EH (cell line): Measurements from ENCODE around the gene FOXRED2.
"Not testable (repeated sequence)": the region's sequence is repeated elsewhere in the genome, so short reads cannot be mapped to it uniquely, and the experiment has no call there.

Experiments
- DNase-seq: peaks from one replicate; pipeline ENCODE4 v3.0.0-alpha.2; 2015; ENCODE audit warnings: low read depth

FOXRED2 gene

GRCh38 chr22:36506637-36507517 lies at the start of gene FOXRED2:
FOXRED2 (minus strand) TSS chr22:36507040; CDS start chr22:36506422, 618 bp downstream.
- peak; percentile 83 for DNase-seq

DNA sequence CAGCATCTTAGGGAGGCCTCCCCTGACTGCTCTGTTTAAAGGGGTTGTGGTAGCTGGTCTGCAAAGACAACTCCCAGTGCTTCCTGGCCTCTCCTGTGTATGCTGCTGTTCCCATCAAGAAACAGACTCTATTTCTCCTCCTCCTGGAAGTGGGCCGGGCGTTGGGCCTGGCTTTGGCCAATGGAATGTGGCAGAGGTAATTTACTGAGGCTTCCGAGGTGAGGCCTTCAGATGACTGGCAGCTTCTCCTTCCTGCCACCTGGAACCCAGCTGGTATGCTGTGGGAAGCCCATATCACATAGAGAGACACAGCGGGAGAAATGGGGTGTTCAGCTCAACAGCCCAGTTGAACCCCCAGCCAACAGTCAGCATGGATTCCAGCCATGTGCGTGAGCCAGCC lies 47.3 kb upstream of the FOXRED2 start:
- DNase-seq = no peak

DNA sequence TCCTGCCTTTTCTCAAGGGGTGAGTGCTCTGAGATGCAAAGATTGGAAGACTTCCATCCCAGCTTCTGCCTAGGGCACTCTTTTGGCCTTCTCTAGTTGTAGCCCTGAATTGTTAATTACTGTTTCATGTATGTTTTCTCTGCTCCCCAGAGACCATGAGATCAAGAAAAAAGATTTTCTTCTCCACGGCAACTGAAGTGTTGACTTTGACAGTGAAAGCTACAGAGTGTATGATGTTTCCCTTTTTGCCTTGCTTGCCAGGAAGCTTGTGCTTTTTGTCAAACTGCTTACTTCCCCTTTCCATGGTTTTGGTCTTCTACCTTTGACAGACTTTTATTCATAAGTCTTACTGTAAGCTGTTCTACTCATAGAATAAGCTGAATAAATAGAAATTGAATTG lies 45.4 kb upstream of the FOXRED2 start:
- DNase-seq = no peak

GRCh38 chr22:36550701-36551495 lies 44.1 kb upstream of the FOXRED2 start:
- no peak for DNase-seq

GRCh38 chr22:36549033-36549432 lies 42.2 kb upstream of the FOXRED2 start:
- no peak for DNase-seq

GRCh38 chr22:36548606-36549005 lies 41.8 kb upstream of the FOXRED2 start:
- DNase-seq = peak; percentile 6

GRCh38 chr22:36546932-36547331 lies 40.1 kb upstream of the FOXRED2 start:
- peak; percentile 85 for DNase-seq

DNA sequence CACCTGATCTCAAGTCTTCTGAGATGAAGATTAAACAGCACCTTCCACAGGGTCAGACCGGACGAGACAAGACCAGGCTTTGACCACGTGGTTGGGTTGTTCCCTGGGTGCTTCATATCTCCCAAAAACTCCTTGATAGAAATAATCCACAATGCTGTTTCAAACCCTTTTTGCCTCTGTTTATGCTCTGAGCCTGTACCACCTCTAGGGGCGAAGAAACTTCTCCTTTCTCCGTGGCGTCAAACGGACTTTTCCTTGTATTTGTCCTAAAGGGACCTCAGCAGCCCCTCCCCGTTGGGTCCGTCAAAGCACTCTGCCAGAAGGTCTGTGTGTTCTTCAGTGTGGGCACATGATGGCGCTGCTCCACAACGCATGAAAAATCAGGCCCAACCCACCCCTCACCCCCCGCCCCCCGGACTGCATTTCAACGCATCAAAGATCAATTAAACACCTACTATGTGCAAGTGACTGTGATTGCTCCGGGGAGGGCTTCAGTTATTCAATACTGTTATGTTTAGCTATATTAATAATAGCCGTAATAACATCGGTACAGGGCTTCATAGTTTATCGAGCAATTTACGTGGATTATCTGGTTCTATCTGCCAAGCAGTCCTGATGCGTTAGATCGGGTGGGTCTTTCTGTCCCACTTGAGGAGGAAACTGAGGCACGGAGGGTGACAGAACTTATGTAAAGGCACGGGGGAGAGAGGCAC lies 39.4 kb upstream of the FOXRED2 start:
- DNase-seq = peak; percentile 50

DNA sequence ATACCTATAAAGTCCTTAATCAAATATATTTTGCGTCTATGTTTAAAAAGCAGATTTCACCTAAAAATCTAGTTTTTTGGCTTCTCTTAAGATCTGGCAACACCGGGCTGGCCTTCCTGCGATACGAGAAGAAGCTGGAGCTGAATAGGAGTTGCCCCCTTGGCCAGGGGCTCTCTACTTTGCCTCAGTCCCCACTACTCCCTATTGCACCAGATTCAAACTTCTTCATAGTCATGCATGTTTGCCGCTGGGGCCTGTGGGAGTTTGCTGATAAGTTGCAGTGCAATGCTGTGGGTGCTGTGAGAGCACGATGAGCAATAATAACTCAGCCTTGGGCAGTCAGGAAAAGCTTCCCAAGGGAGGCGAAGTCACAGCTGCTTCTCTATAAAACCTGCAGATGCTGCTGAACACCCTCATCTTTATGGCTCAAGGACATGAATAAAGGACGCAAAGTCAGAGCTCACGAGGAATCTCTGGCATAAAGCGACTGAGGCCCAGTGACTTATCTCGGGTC lies 37.3 kb upstream of the FOXRED2 start:
- peak; percentile 66 for DNase-seq

- peak; percentile 90 for DNase-seq
Observed at GRCh38 chr22:36541831-36542411, 35.1 kb upstream of the FOXRED2 start.

GRCh38 chr22:36540867-36541642 lies 34.2 kb upstream of the FOXRED2 start:
- peak; percentile 43 for DNase-seq

DNA sequence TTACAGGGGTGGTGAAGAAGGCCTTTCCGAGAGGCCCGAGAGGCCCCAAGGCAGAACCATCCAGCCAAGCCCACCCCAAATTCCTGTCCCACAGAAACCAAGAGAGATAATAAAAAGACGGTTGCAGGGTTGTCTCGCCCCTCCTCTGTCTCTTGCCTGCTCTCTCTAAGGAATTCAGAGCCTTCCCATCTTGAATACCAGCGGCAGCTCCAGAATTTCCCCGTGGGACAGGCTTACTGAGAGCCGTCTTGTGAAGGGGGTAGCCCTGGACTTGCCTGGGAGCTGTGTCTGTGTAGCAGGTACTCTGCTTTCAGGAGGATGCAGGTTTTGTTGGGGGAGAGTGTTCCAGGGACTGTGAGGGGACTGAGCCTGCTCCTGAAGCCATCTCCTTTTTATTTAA lies 31.7 kb upstream of the FOXRED2 start:
- DNase-seq = no peak

DNA sequence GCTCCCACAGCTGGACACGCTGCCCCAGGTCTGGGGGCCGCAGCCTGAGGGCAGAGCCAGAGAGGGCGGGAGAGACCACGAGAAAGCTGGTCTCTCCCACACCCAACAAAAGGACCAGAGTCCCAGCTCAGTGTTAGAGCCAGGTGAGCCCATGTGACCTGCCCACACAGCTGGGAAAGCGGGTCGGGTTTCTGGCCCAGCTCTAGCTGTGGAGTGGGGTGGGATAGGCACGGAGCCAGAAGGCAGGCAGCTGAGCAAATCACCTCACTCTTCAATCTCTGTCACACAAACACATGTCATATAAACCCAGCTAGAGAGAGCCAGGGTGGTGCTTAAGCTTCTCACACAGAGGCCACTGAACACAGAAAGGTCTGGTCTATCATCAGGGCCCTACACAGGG lies 29.9 kb upstream of the FOXRED2 start:
- no peak for DNase-seq

DNA sequence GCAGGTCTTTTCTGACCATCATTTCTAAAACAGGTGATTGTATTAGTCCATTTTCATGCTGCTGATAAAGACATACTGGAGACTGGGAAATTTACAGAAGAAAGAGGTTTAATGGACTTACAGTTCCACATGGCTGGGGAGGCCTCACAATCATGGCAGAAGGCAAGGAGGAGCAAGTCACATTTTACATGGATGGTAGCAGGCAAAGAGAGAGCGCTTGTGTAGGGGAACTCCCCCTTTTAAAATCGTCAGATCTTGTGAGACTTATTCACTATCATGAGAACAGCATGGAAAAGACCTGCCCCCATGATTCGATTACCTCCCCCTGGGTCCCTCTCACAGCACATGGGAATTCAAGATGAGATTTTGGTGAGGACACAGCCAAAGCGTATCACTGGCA lies 26.5 kb upstream of the FOXRED2 start:
- not testable (repeated sequence) for DNase-seq

DNA sequence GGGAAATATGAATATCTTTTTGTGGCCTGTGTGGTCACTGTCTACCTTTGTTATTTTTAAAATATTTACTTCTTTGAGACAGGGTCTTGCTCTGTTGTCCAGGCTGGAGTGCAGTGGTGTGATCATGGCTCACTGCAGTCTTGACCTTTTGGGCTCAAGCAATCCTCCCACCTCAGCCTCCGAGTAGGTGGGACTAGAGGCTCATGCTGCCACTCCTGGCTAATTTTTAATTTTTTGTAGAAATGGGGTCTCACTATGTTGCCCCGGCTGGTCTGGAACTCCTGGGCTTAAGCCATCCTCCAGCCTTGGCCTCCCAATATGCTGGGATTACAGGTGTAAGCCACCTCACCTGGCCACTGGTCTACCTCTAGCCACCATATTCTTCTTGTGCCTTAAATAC lies 25.6 kb upstream of the FOXRED2 start:
- no peak for DNase-seq

- peak; percentile 100 for DNase-seq
Observed at GRCh38 chr22:36528795-36529751, 22.2 kb upstream of the FOXRED2 start, which contains the start of gene EIF3D. EIF3D (minus strand) TSS chr22:36529166; CDS start chr22:36526121, 3,045 bp downstream.

GRCh38 chr22:36528341-36528740 lies 21.5 kb upstream of the FOXRED2 start:
- DNase-seq = peak; percentile 46

DNA sequence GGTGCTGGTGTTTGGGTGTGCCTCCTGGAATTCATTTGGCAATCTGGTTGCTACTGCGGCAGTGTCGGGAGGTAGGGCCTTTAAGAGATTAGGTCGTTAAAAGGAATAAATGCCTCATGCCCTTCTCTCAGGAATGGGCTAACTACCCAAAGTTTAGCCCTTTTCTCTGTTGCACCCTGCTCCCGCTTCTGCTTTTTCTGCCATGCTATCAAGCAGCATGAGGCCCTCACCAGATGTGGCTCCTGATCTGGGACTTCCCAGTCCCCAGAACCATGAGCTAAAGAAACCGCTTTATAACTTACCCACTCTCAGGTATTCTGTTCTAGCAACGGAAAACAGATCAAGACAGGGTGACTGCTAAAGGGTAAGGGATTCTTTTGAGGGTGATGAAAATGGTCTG lies 15.8 kb upstream of the FOXRED2 start:
- DNase-seq = no peak

- DNase-seq = no peak
Observed at GRCh38 chr22:36520423-36520822, 13.6 kb upstream of the FOXRED2 start.

- DNase-seq = not testable (repeated sequence)
Observed at GRCh38 chr22:36519906-36520305, 13.1 kb upstream of the FOXRED2 start.
